Measurements from ENCODE around the gene OPHN1. TPM values are rescaled to one million over a fixed set of nuclear protein-coding genes. Genes with fewer than 3 reads are reported as not detected.

Gene OPHN1
- total RNA-seq, 1 experiment from 2014 or later = 4.6 TPM

- no peaks in the 10 kb centered on the region for H3K27me3 ChIP-seq (replicated peaks; ENCODE audit: control insufficient read depth, insufficient read depth, low read length)
- H3K27ac Mint-ChIP-seq (ENCODE audit: unreplicated experiment) = no peak overlapping the region
- H3K9me3 Mint-ChIP-seq (ENCODE audit: unreplicated experiment) = no peaks in the 10 kb centered on the region
- intact Hi-C loops (cut with micrococcal nuclease; ENCODE audit: unreplicated experiment) = no loop called here
- no peaks in the 10 kb centered on the region for H3K9me3 ChIP-seq
- no peak for DNase-seq
- CTCF ChIA-PET = no interaction called here
- POLR2A ChIA-PET = no interaction called here
- H3K36me3 ChIP-seq (ENCODE audit: control insufficient read depth, insufficient read depth, low read length) = no peaks in the 10 kb centered on the region
- H3K4me3 Mint-ChIP-seq (ENCODE audit: unreplicated experiment) = no peak overlapping the region
- no peaks in the 10 kb centered on the region for H3K4me1 ChIP-seq
- no peaks in the 10 kb centered on the region for H3K27me3 Mint-ChIP-seq (ENCODE audit: insufficient read depth, unreplicated experiment)
- no TSS peak for BruUV-seq (replicated peaks)
- H3K4me3 ChIP-seq (ENCODE audit: low read depth, low read length) = no peak overlapping the region
- H3K36me3 Mint-ChIP-seq (ENCODE audit: insufficient read depth, unreplicated experiment) = no peaks in the 10 kb centered on the region
- TF ChIP-seq CTCF (IDR thresholded peaks at IDR 0.05; ENCODE audit: insufficient read depth in 1 of 2, low read depth in 1 of 2, low read length in 1 of 2, severe bottlenecking in 1 of 2, unreplicated experiment in 1 of 2) = no peak
- H3K4me1 Mint-ChIP-seq (ENCODE audit: low read depth, unreplicated experiment) = no peaks in the 10 kb centered on the region
Observed at GRCh38 chrX:68087526-68087925, 345.8 kb downstream of the OPHN1 start.

- no peak for DNase-seq
- TF ChIP-seq CTCF (IDR thresholded peaks at IDR 0.05; ENCODE audit: insufficient read depth in 1 of 2, low read depth in 1 of 2, low read length in 1 of 2, severe bottlenecking in 1 of 2, unreplicated experiment in 1 of 2) = no peak
- CTCF ChIA-PET = no interaction called here
- no peaks in the 10 kb centered on the region for H3K36me3 Mint-ChIP-seq (ENCODE audit: insufficient read depth, unreplicated experiment)
- no peaks in the 10 kb centered on the region for H3K4me1 Mint-ChIP-seq (ENCODE audit: low read depth, unreplicated experiment)
- intact Hi-C loops (cut with micrococcal nuclease; ENCODE audit: unreplicated experiment) = no loop called here
- Histone ChIP-seq H3K4me3 (ENCODE audit: low read depth, low read length) (no peak overlapping the region), H3K36me3 (ENCODE audit: control insufficient read depth, insufficient read depth, low read length) (no peaks in the 10 kb centered on the region), H3K27me3 (replicated peaks; ENCODE audit: control insufficient read depth, insufficient read depth, low read length) (no peaks in the 10 kb centered on the region), H3K9me3 (no peaks in the 10 kb centered on the region), H3K4me1 (no peaks in the 10 kb centered on the region)
- no peak overlapping the region for H3K4me3 Mint-ChIP-seq (ENCODE audit: unreplicated experiment)
- no peak overlapping the region for H3K27ac Mint-ChIP-seq (ENCODE audit: unreplicated experiment)
- POLR2A ChIA-PET = no interaction called here
- H3K27me3 Mint-ChIP-seq (ENCODE audit: insufficient read depth, unreplicated experiment) = no peaks in the 10 kb centered on the region
- H3K9me3 Mint-ChIP-seq (ENCODE audit: unreplicated experiment) = no peaks in the 10 kb centered on the region
- no TSS peak for BruUV-seq (replicated peaks)
Observed at GRCh38 chrX:68086709-68087108, 346.6 kb downstream of the OPHN1 start.

GRCh38 chrX:68084765-68085164 is 348.5 kb downstream of the OPHN1 start:
- POLR2A ChIA-PET = no interaction called here
- H3K9me3 ChIP-seq = no peaks in the 10 kb centered on the region
- H3K9me3 Mint-ChIP-seq (ENCODE audit: unreplicated experiment) = peaks cover 5% of the 10 kb centered on the region
- intact Hi-C loops (cut with micrococcal nuclease; ENCODE audit: unreplicated experiment) = no loop called here
- no peak overlapping the region for H3K4me3 ChIP-seq (ENCODE audit: low read depth, low read length)
- no peak for TF ChIP-seq CTCF (IDR thresholded peaks at IDR 0.05; ENCODE audit: insufficient read depth in 1 of 2, low read depth in 1 of 2, low read length in 1 of 2, severe bottlenecking in 1 of 2, unreplicated experiment in 1 of 2)
- CTCF ChIA-PET = no interaction called here
- H3K36me3 ChIP-seq (ENCODE audit: control insufficient read depth, insufficient read depth, low read length) = no peaks in the 10 kb centered on the region
- H3K27ac Mint-ChIP-seq (ENCODE audit: unreplicated experiment) = no peak overlapping the region
- BruUV-seq (replicated peaks) = no TSS peak
- no peaks in the 10 kb centered on the region for H3K27me3 ChIP-seq (replicated peaks; ENCODE audit: control insufficient read depth, insufficient read depth, low read length)
- H3K4me1 Mint-ChIP-seq (ENCODE audit: low read depth, unreplicated experiment) = peaks cover 6% of the 10 kb centered on the region
- H3K4me3 Mint-ChIP-seq (ENCODE audit: unreplicated experiment) = no peak overlapping the region
- no peaks in the 10 kb centered on the region for H3K36me3 Mint-ChIP-seq (ENCODE audit: insufficient read depth, unreplicated experiment)
- DNase-seq = no peak
- no peaks in the 10 kb centered on the region for H3K4me1 ChIP-seq
- H3K27me3 Mint-ChIP-seq (ENCODE audit: insufficient read depth, unreplicated experiment) = no peaks in the 10 kb centered on the region
